Activated CD8-positive, alpha-beta memory T cell treated with anti-CD3 and anti-CD28 coated beads, Interleukin-2, amount 10 ng/mL, durations not matched to agents 7 days and 5 days (primary cell): ENCODE data around the gene C2orf42. TPM values are rescaled to one million over a fixed set of nuclear protein-coding genes. Genes with fewer than 3 reads are reported as not detected.
"Not testable (repeated sequence)": the region's sequence is repeated elsewhere in the genome, so short reads cannot be mapped to it uniquely, and the experiment has no call there.

ENCODE experiments used
- ATAC-seq: fragments of 150-1000 bp; cut with Tn5 transposase; one replicate; pipeline ENCODE4 v1.10.0; 2021; ENCODE audit warnings: moderate library complexity
- CTCF ChIA-PET: fragments of 350-600 bp; sonication (Branson Sonifier 250); formaldehyde crosslinking; loops from one replicate; lab custom pipeline; 2021; ENCODE audit warnings: antibody characterized with exemption; lab: Charles Lee
- DNase-seq: peaks from one replicate; pipeline ENCODE4 v3.0.0-alpha.2; 2020
- H3K27ac Mint-ChIP-seq: one replicate; pipeline ENCODE4 v1.8.0; 2021; ENCODE audit warnings: mild to moderate bottlenecking, mixed read lengths
- H3K27me3 Mint-ChIP-seq: one replicate; pipeline ENCODE4 v1.8.0; 2021; ENCODE audit warnings: mixed read lengths
- H3K36me3 Mint-ChIP-seq: one replicate; pipeline ENCODE4 v1.8.0; 2021; ENCODE audit warnings: mild to moderate bottlenecking, mixed read lengths
- H3K4me1 Mint-ChIP-seq: one replicate; pipeline ENCODE4 v1.8.0; 2021; ENCODE audit warnings: mixed read lengths
- H3K4me3 Mint-ChIP-seq: one replicate; pipeline ENCODE4 v1.8.0; 2021; ENCODE audit warnings: mild to moderate bottlenecking, moderate library complexity, mixed read lengths
- H3K9me3 Mint-ChIP-seq: one replicate; pipeline ENCODE4 v1.8.0; 2022; ENCODE audit warnings: low read depth, mixed read lengths
- total RNA-seq, 2 experiments: library from RNA; stranded (reverse); gene quantifications; one replicate each; pipeline ENCODE4 v1.2.3, GENCODE V29; 2021

C2orf42 gene
- total RNA-seq, 2 experiments from 2014 or later = 26.6 to 28.6 TPM

GRCh38 chr2:70102323-70102905, 88.4 kb downstream of the C2orf42 start:
- ATAC-seq, H3K27ac Mint-ChIP-seq, H3K36me3 Mint-ChIP-seq, H3K4me3 Mint-ChIP-seq, DNase-seq, H3K27me3 Mint-ChIP-seq, CTCF ChIA-PET, H3K9me3 Mint-ChIP-seq: not testable (repeated sequence)
- peaks cover 42% of the 10 kb centered on the region for H3K4me1 Mint-ChIP-seq

GRCh38 chr2:70101686-70102085, 89.1 kb downstream of the C2orf42 start:
- H3K4me1 Mint-ChIP-seq = peaks cover 36% of the 10 kb centered on the region
- not testable (repeated sequence) for H3K4me3 Mint-ChIP-seq, H3K36me3 Mint-ChIP-seq, H3K9me3 Mint-ChIP-seq, H3K27ac Mint-ChIP-seq, ATAC-seq, DNase-seq, H3K27me3 Mint-ChIP-seq
- CTCF ChIA-PET = interaction anchor here (1.0 kb wide), 1 partner anchor 26 kb away, joined by 3 read pairs; no protein-coding TSS in a partner anchor

GRCh38 chr2:70101174-70101573, 89.6 kb downstream of the C2orf42 start:
- no peaks in the 10 kb centered on the region for H3K27me3 Mint-ChIP-seq
- CTCF ChIA-PET = interaction anchor here (0.7 to 1.0 kb wide), 2 partner anchors 26 to 36 kb away, joined by 3 read pairs; no protein-coding TSS in a partner anchor
- no peak overlapping the region for H3K4me3 Mint-ChIP-seq
- no peaks in the 10 kb centered on the region for H3K36me3 Mint-ChIP-seq
- ATAC-seq = no peak
- H3K27ac Mint-ChIP-seq = no peak overlapping the region
- no peak for DNase-seq
- H3K4me1 Mint-ChIP-seq = peaks cover 36% of the 10 kb centered on the region
- H3K9me3 Mint-ChIP-seq = no peaks in the 10 kb centered on the region

Other genes with a start within 250 kb of the C2orf42 start
- gene ASPRV1, start 229.4 kb downstream of the C2orf42 start, total RNA-seq = 1 to 10 TPM; 1.3 to 1.8 TPM
- gene PCBP1, start 103.5 kb downstream of the C2orf42 start, total RNA-seq = 100 to 1,000 TPM; 429 to 464 TPM
- gene TIA1, start 57.6 kb upstream of the C2orf42 start, total RNA-seq = 100 to 1,000 TPM; 131 to 151 TPM
- 10 to 100 TPM in 1 of 2 experiments, 1 to 10 TPM in 1; 9.8 to 13.5 TPM for gene PCYOX1, start 67.1 kb upstream of the C2orf42 start, total RNA-seq
- 100 to 1,000 TPM; 305 to 415 TPM for gene SNRPG, start 102.7 kb upstream of the C2orf42 start, total RNA-seq
- 10 to 100 TPM; 39.7 to 50.2 TPM for gene FAM136A, start 111.0 kb upstream of the C2orf42 start, total RNA-seq